HG03439 (cell line): Measurements from ENCODE around the gene GNPTG.
A peak's percentile ranks its signal among the peaks of the same experiment; 100 is the strongest.

Experiments
- ATAC-seq: cut with Tn5 transposase; IDR thresholded peaks from one replicate; pipeline ENCODE4 v1.9.1; 2021; ENCODE audit warnings: mild to moderate bottlenecking, moderate library complexity; ENCODE audit not compliant: unreplicated experiment

Gene GNPTG

GRCh38 chr16:1346422-1347285 is 5.1 kb upstream of the GNPTG start:
- no peak for ATAC-seq

GRCh38 chr16:1347286-1347855 is 4.4 kb upstream of the GNPTG start:
- ATAC-seq, result no peak

- no peak for ATAC-seq
Observed at GRCh38 chr16:1347962-1348361, 3.8 kb upstream of the GNPTG start.

GRCh38 chr16:1348441-1348840 is 3.3 kb upstream of the GNPTG start:
- no peak for ATAC-seq

- no peak for ATAC-seq
Observed at GRCh38 chr16:1348926-1349325, 2.8 kb upstream of the GNPTG start.

- ATAC-seq, result no peak
Observed at GRCh38 chr16:1349351-1349750, 2.4 kb upstream of the GNPTG start.

GRCh38 chr16:1349951-1350350 is 1.8 kb upstream of the GNPTG start:
- ATAC-seq, result no peak

- ATAC-seq, result no peak
Observed at GRCh38 chr16:1350691-1351090, 1.0 kb upstream of the GNPTG start.

GRCh38 chr16:1351215-1351581 is 533 bp upstream of the GNPTG start:
- peak; percentile 32 for ATAC-seq

GRCh38 chr16:1354815-1355540 is 3.2 kb downstream of the GNPTG start:
- no peak for ATAC-seq

GRCh38 chr16:1355591-1355990 is 3.9 kb downstream of the GNPTG start:
- no peak for ATAC-seq

- ATAC-seq, result no peak
Observed at GRCh38 chr16:1356061-1356900, 4.5 kb downstream of the GNPTG start.

GRCh38 chr16:1357906-1358566 is 6.3 kb downstream of the GNPTG start:
- ATAC-seq, result no peak

GRCh38 chr16:1361685-1362360 is 10.1 kb downstream of the GNPTG start:
- no peak for ATAC-seq

GRCh38 chr16:1362807-1363206 is 11.1 kb downstream of the GNPTG start:
- ATAC-seq, result no peak

GRCh38 chr16:1363501-1364041 is 11.8 kb downstream of the GNPTG start:
- ATAC-seq, result no peak

- ATAC-seq, result no peak
Observed at GRCh38 chr16:1364510-1364909, 12.8 kb downstream of the GNPTG start.

- ATAC-seq, result no peak
Observed at GRCh38 chr16:1366060-1366711, 14.5 kb downstream of the GNPTG start.

GRCh38 chr16:1366712-1367299 is 15.1 kb downstream of the GNPTG start:
- no peak for ATAC-seq
